ENCODE results near the gene NIPAL3. TPM values are rescaled to one million over a fixed set of nuclear protein-coding genes. Genes with fewer than 3 reads are reported as not detected.

The NIPAL3 gene
- total RNA-seq (2022; extraction: Qiagen RNA extraction): 6.2 to 8.9 TPM (median 6.8 TPM) in 5 replicates

GRCh38 chr1:24415334-24415909 is at the start of gene NIPAL3:
NIPAL3 (plus strand) TSS chr1:24415802; CDS start chr1:24419548, 3,746 bp downstream.

GRCh38 chr1:24413350-24414163 is 2.0 kb upstream of the NIPAL3 start, which contains the start of gene STPG1:
STPG1 (minus strand) TSS chr1:24413782; CDS start chr1:24401388, 12,394 bp downstream.

DNA sequence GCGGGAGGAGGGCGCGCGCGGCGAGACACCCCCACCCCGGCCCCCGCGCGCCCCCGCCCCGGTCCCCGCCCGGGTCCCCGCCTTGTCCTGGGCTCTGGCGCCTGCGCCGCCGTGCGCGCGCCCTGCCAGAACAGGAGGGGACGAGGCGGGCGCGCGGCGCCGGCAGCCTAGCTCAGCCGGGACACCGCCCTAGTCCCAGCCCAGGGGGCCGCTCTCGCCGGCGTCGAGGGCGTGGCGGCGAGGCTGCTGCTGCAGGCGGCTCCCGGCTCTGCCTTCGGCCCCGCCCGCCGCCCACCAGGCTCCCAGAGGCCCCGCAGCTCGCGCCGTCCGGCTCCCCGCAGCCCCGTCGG is 87.1 kb downstream of the NIPAL3 start, which contains the start of gene RCAN3:
RCAN3 (plus strand) TSS at position 128 of the 350 bp plus-strand sequence. CDS start 11,537 bp downstream, outside the sequence.

Other genes starting within 250 kb of the NIPAL3 start
- 0.80 to 1.3 TPM (median 0.99 TPM) in 5 replicates for gene IFNLR1, start 228.5 kb upstream of the NIPAL3 start, total RNA-seq (2022; extraction: Qiagen RNA extraction)
- gene GRHL3, start 96.4 kb upstream of the NIPAL3 start, total RNA-seq (2022; extraction: Qiagen RNA extraction): 0.48 to 0.79 TPM (median 0.54 TPM) in 5 replicates
- 6.3 to 7.0 TPM (median 6.8 TPM) in 5 replicates for gene STPG1, start 2.0 kb upstream of the NIPAL3 start, total RNA-seq (2022; extraction: Qiagen RNA extraction)
- 10.1 to 14.0 TPM (median 13.1 TPM) in 5 replicates for gene RCAN3, start 87.0 kb downstream of the NIPAL3 start, total RNA-seq (2022; extraction: Qiagen RNA extraction)
- gene NCMAP, start 140.3 kb downstream of the NIPAL3 start, total RNA-seq (2022; extraction: Qiagen RNA extraction): 0.02 to 0.08 TPM (median 0.04 TPM) in 5 replicates
- gene SRRM1, start 227.5 kb downstream of the NIPAL3 start, total RNA-seq (2022; extraction: Qiagen RNA extraction): 31.8 to 57.6 TPM (median 41.8 TPM) in 5 replicates